IMR-90 (cell line): ENCODE measurements around the gene SLC18A3.

Experiments used
- BHLHE40 ChIP-seq: fragments of 150-350 bp; IDR thresholded peaks from 2 replicates; pipeline ENCODE4 v1.6.1; 2016; ENCODE audit warnings: mild to moderate bottlenecking, low read depth, low read length
- CTCF ChIP-seq: conservative IDR thresholded peaks from 2 replicates; pipeline ENCODE4 v1.5.1; 2012; ENCODE audit warnings: mild to moderate bottlenecking, low read depth, low read length, improper control_type of control experiment
- MXI1 ChIP-seq: IDR thresholded peaks from 2 replicates; pipeline ENCODE4 v1.6.1; 2012; ENCODE audit warnings: low read depth, mild to moderate bottlenecking, low read length, moderate library complexity, borderline replicate concordance
- POLR2A ChIP-seq: IDR thresholded peaks from 2 replicates; pipeline ENCODE4 v1.6.1; 2012; ENCODE audit warnings: mild to moderate bottlenecking, low read depth, low read length
- RAD21 ChIP-seq: IDR thresholded peaks from 2 replicates; pipeline ENCODE4 v1.6.1; 2012; ENCODE audit warnings: low read length, improper control_type of control experiment
- RCOR1 ChIP-seq: IDR thresholded peaks from 2 replicates; pipeline ENCODE4 v1.6.1; 2012; ENCODE audit warnings: mild to moderate bottlenecking, low read length, improper control_type of control experiment; ENCODE audit not compliant: insufficient replicate concordance
- SMC3 ChIP-seq: fragments of 150-350 bp; IDR thresholded peaks from 2 replicates; pipeline ENCODE4 v1.6.1; 2016; ENCODE audit warnings: low read depth, mild to moderate bottlenecking, antibody characterized with exemption, low read length, moderate library complexity
- USF2 ChIP-seq: fragments of 150-350 bp; IDR thresholded peaks from 2 replicates; pipeline ENCODE4 v1.6.1; 2017; ENCODE audit warnings: mild to moderate bottlenecking, antibody characterized with exemption, low read length, low read depth

GRCh38 chr10:49610114-49610457 lies at the start of gene SLC18A3:
- TF ChIP-seq CTCF (no peak), USF2 (no peak), POLR2A (no peak), MXI1 (no peak), BHLHE40 (no peak), RAD21 (no peak), SMC3 (no peak), RCOR1 (no peak)
